ENCODE results near the gene IMPACT.

DNA sequence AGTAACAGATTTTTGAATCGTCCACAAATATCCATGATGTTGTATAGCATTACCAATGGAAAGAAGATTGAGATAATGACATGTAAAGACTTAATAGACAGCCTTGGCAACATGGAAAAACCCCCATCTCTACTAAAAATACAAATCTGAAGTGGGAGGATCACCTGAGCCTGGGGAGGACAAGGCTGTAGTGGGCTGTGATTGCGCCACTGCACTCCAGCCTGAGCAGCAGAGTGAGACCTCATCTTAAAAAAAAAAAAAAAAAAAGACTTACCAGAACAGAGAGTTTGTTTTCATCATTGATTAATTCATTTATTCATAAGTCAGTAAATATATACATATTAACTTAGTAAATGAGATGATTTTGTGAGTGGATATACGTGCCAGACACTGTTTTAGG is 21.9 kb upstream of the IMPACT start:
- no peak for TF ChIP-seq CTCF (IDR thresholded peaks at IDR 0.05)
- no peak for TF ChIP-seq POLR2A (IDR thresholded peaks at IDR 0.05)

Measured in body of pancreas (tissue), 4 donors.